HCEC 1CT (cell line): ENCODE data around the gene ITIH4.
"Not testable (repeated sequence)": the region's sequence is repeated elsewhere in the genome, so short reads cannot be mapped to it uniquely, and the experiment has no call there.

ENCODE experiments used
- DNase-seq: peaks from one replicate; pipeline ENCODE4 v3.0.0-alpha.2; 2017

Gene ITIH4

DNA sequence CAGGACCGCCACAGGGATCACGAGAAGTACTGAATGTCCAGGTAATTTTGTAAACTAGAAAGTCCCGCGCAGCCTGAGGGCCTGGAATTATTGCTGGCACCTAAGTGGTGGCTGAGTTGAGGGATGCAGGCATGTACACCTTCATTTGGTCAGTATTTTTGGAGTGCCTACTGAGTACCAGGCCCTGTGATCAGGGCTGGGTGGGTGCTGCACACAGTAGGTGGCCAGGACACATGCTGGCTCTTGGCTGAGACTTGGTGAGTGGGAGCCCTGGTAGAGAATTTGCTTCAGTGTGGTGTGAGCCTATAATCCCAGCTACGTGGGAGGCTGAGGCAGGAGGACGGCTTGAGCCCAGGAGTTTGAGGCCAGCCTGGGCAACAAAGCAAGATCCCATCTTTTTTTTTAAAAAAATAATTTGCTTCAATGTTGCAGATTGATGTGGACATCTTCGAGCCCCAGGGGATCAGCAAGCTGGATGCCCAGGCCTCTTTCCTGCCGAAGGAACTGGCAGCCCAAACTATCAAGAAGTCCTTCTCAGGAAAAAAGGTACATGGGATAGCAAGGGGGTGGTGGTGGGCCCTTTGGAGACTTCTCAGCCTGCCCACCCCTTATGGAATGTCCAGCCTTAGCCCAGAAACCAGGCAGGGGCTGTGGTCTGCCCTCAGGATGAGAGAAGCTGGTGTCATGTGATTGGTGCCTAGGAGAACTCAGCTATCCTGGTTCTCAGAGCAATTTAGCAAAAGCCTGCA is 50.5 kb downstream of the ITIH4 start:
- DNase-seq = no peak

DNA sequence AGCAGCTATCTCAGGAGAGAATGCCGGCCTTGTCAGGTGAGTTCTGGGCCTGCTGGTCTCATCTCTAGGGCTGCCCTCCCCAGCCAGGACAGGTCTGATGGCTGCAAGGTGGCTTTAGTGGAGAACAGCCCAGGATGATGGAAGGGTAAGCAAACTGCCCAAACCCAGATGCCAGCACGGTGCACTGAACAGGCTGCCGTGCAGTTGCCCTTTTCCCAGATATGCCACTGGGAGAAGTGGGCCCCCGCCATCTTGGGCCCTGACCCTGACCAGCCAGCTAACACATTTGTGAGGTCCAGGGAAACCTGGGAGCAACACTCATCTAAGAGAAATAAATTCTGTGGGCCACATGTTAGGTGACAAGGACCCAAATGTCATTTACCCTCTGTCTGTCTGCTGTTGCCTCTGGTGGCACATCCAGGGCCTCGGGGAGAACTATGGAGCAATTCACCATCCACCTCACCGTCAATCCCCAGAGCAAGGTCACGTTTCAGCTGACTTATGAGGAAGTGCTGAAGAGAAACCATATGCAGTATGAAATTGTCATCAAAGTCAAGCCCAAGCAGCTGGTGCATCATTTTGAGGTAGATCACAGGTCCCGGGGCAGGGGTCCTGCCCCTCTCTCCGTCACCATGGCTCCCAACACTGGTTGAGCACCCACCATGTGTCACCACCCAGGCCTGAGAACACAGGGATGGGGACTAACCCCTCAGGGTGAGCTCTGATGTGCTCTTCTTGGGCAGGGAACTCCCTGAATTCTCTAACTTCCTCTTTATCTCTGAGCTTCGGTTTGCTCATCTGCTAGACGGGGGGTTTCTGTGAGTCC is 51.2 kb downstream of the ITIH4 start:
- no peak for DNase-seq

DNA sequence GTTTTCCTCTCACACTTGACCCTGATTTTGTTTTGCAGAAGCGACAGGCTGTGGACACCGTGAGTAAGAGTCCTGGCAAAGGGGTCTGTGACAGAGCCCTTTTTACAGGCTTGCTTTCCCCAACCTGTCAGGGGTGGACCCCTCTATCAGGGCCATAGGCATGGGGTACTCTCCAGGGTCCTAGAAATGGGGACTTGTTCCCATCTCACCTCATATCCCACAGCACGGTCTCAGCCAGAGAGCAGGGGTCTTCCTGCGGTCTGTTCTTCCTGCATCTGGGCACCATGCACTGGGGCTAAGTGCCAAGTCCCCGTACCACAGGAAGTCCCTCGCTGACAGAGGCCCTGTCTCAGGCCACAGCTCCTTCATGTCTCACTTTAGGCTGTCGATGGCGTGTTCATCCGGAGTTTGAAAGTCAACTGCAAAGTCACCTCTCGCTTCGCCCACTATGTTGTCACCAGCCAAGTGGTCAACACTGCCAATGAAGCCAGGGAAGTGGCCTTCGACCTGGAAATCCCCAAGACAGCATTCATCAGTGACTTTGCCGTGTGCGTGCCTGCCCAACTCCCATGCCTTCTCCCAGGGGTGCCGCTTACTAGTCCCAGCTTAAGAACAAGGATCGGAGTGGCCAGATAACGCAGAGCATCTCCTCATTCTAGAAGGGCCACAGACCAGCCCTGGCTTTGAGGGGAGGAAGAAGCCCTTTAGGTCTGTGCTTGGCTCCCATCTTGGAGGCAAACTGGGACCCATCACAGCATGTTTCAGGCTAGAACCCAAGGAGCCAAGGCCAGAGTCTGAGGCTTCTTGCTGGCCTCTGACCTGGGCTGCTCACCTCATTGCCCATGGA is 52.3 kb downstream of the ITIH4 start:
- DNase-seq = no peak

DNA sequence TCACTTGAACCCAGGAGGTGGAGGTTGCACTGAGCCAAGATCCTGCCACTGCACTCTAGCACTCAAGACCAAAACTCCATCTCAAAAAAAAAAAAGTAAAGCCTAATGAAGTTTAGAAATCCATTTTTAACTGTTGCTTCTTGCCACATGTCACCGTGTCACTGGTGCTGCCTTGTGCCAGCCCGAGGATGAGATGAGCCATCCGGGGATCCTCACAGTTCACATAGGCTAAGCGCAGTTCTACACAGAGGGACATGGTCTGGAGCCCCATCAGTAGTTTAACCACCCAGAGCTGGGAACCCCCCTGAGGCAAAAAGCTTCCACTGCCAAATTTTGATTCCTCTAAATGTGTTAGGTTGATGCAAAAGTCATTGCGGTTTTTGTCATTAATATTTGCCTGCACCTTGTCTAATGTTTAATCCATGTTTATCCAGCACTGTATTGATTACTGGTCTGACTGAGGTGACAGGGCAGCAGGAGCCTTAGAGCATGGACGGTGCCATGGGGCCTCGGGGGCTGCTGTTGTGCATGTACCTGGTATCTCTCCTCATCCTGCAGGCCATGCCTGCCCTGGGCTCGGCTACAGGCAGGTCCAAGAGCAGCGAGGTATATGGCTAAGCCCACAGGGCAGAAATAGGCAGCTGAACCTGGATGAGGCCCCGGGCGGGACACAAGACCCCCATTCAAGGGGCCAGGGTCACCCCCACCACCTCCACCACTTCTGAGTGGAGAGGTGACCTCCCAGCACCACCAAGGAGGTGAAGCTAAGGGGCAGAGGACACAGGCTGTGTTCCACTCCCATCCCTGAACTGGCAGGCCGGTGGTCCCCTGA is 53.1 kb downstream of the ITIH4 start, which contains the start of gene ITIH1:
Gene ITIH1, plus strand, starts transcription at position 473 of the 832 bp plus-strand sequence. Its CDS starts 17 bp downstream, at position 490.
- no peak for DNase-seq

DNA sequence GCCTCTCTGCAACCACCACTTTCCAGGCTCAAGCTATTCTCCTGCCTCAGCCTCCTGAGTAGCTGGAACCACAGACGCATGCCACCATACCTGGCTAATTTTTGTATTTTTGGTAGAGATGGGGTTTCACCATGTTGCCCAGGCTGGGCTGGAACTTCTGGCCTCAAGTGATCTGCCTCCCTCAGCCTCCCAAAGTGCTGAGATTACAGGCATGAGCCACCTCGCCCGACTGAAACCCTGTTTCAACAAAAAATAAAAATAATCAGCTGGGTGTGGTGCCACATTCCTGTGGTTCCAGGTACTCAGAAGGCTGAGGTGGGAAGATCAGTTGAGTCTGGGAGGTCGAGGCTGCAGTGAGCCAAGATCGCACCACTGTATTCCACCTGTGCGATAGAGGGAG is 54.0 kb downstream of the ITIH4 start:
- DNase-seq = not testable (repeated sequence)

DNA sequence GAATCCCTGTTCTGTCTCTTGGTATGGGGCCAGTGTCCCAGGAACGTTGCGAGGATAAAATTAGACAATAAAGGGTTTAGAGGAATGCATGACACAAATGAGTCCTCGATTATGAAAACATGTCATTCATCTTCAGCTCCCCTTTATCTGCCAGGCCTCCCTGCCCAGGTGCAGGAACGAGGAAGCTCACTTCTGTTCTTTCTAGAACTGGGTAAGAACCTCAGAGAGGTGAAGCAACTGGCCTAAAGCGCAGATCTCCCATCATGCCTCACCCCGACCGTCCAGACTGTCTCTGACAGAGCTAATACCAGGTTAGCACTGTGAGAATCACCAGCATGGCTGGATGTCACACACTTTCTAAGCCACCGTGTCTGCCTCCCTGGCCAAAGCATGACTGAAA is 54.6 kb downstream of the ITIH4 start:
- no peak for DNase-seq

DNA sequence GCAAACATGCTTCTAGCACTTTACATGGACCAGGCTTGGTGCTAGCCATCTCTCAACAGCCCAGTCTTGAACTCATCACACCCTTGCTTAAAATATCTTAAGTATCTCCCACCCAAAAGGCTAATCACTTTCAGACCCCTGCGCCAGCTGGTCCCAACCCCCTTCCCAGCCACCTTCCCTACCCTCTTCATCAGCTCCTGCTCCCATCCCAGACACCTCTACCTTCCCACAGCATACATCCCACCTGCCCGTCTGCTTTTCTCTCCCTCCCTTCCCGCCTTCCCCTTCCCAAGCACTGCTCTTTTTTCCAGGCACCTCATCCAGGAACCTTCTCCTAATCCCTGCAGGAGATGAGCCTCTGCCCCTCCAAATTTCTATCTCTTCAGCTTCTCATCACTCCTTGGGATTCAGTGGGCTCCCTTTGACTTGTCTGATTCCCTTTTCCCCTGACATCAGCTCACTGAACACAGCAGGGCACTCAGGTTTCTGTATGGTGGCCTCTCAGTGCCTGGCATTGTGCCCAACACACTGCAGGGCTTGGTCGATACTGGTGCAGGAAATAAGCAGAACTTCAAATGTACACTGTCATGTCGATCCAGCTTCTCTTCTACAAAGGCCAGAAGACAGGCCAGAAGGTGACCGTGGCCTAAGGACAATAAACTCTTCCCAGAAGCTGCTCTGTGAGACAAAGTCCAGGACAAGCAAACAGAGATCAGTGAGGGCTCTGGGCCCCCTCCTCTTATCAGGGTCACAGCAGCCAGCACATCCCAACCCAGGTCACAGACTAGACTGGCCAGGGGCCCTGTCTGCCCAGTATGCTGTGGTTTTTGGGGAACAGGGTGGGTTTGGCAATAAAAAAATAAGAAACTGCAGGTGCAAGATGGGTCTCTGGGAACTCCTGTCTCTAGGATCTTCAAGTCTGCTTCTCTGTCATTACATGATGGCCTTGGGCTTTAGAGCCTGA is 55.3 kb downstream of the ITIH4 start:
- no peak for DNase-seq

DNA sequence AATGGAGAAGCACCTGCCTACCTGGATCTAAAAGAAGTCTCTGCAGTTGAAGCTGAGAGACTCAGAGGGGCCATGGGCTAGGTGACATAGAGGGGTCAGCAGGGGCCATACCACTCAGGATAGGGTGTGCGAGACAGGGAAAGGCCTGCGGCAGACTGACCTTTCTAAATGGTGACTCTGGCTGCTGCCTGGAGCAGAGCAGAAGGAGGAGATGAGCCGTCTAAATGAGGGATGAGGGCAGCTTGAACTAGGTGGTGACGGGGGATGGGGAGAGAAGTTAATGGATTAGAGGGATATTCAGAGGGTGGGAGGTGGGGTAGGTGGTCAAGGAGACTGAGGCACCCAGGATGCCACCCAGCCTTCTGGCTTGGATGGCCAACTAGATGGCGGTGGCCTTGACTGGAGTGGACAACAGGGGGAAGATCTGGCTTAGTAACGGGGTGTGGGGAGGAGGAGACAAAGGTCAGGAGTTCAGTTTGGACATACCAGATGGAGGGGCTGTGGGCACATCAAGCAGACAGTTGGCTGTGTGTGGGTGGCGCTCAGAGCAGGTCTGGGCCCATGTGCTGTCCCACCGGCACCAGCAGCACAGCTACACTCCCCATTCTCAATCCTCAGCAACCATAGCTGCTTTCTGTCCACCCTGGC is 56.3 kb downstream of the ITIH4 start:
- no peak for DNase-seq

DNA sequence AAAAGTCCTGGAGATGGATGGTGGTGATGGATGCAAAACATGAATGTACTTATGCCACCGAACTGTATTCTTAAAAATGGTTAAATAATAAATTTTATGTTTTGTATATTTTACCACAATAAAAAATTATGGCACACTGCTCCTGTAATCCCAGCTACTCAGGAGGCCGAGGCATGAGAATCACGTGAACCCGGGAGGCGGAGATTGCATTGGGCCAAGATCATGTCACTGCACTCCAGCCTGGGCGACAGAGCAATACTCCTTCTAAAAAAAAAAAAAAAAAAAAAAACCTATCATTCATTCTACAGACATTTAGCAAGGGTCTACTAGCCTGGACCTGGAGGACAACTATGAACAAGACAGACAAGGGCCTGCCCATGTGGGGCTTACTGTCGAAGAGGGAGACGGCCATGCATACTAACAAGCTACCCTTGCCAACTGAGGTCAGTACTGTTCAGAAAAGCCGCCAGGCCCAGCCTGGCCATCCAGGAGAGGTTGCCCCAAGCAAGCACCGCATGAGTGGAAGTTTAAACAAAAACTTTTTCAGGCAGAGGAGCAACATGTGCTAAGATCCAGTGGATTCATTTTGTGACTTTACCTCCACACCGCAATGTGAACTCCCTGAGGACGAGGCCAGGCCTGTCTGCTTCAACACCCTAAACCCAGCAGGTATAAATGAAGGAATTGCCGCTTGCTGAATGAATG is 57.0 kb downstream of the ITIH4 start:
- DNase-seq = no peak

DNA sequence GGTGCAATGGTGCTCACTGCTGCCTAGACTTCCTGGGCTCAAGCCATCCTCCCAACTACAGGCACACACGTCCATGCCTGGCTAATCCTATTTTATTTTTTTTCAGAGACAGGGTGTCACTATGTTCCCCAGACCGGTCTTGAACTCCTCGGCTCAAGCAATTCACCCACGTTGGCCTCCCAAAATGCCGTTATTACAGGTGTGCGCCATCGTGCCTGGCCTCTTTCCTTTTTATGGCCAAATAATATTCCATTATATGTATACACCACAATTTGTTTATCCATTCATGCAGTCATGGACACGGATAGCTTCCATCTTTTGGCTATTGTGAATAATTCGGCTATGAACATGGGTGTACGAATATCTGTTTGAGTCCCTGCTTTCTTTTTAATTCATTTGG is 58.8 kb downstream of the ITIH4 start:
- no peak for DNase-seq

DNA sequence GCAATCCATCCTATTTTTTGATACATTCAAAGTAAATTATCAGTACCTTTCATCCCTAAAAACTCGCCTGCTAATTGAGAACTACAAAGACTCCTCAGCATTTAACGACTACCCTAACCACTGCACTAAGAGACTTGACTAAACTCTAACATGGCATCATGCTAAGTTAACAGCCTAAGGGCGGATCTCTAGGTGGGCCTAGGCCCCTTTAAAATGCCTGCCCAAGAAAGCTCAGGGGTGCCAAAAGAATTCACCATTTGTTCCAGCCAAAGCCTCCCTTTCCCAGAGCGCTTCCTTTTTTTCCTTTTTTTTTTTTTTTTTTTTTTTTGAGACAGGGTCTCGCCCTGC is 59.2 kb downstream of the ITIH4 start:
- no peak for DNase-seq

DNA sequence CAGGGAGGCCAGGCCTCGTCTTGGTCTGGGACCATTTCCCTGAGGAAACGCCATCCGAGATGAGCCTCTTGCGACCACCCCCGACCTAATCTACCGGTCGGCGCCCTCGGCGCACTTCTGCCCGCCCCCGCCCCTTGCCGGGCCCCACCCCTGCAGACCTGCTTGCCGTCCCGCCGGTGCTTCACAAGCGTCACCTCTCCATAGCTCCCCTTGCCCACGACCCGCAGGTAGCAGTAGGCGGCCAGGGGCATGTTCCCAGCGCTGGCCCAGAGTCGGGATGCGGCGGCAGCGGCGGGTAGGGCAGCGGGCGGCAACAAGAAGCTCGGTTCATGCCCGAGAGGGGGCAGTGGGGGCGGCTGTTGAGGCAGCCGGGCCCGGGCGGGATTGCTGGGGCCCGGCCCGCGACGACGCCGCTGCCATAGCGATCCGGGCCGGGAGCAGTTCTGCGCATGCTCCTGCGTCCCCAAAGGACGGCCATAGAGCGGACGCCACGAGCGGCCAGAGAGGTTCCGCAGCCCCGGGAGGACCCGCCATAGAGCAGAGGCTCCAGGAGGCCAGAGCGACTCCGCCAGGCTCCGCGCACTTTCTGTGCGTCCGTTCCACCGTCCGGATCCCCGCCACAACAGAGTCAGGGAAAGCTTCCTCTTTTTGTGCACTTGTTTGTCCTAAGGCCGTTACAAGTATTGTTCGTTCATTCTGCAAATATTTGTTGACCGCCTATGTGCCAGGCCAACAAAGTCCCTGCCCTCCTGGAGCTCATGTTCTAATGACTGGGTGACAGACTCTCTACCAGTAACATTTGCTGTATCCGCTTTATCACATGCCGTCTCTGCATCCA is 59.8 kb downstream of the ITIH4 start, which contains the start of gene NEK4:
Gene NEK4, minus strand, starts transcription at position 445 of the 838 bp plus-strand sequence. Its CDS starts 194 bp downstream, at position 251.
- DNase-seq = peak; percentile 90

DNA sequence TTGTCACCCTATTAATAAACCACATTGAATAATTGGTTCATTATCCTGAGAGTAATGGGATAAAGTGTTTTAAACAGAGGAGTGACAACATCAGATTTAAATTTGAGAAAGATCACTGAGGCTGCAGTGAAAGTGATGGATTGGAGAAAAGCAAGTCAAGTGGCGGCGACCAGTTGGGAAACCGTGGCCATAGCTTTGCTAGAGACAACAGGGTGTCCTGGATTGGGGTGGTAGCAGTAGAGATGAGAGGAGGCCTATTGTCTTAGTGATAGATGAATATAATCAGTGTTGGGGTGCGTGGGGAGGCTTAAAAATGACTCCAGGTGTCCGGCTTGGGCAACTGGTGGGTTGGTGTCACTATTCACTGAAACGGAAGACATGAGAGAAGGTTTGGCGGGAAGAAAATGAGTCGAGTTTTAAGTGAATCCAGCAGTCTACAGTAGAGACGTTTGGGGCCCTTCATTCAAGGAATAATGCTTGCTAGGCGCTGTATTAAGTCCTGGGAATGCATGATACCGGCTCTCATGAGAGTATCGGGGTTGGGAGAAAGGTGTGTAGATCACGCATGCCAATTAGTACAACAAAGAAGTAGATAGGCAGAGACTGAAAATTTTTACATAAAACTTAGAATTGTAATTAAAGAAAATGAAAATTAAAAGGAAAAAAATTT is 60.6 kb downstream of the ITIH4 start:
- DNase-seq = no peak

DNA sequence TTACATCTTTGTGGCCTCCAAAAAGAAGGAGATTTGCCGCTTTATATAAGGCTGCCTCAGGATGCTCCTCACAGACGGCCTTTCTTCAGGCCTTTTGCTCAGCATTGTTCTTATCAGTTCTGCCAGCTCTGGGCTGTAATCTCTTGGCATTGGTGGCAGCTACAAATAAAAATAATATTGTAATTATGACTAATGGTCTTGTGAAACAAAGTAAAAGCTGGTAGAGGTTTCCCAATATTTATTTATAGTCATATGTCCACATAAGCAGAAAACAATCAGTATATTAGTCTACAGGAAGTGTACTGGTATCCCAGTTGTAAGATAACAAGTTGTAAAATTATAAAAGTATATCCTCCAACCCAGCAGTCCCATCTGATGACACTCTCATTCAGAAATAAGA is 67.0 kb downstream of the ITIH4 start:
- DNase-seq = peak; percentile 46
